A549 (cell line): ENCODE results near the gene GNAI2. TPM values are rescaled to one million over a fixed set of nuclear protein-coding genes. Genes with fewer than 3 reads are reported as not detected.

Source experiments
- ATAC-seq, 2 experiments: fragments of 200-7000 bp in 1 of 2; fragments of >200 bp in 1 of 2; cut with Nextera tagmentation in 1 of 2; cut with Tn5 transposase in 1 of 2; 3 replicates each; pipeline versions ENCODE4 v1.8.0 to v1.9.1; 2018 to 2020; ENCODE audit warnings: mild to moderate bottlenecking in 1 of 2, moderate library complexity in 1 of 2
- CTCF ChIA-PET: fragments of 300-600 bp; sonication (Branson Sonifier 250); formaldehyde crosslinking; extraction: SDS; loops from one replicate; lab custom pipeline; 2021; ENCODE audit warnings: antibody characterized with exemption, inconsistent platforms; lab: Yijun Ruan, JAX
- POLR2A ChIA-PET: fragments of 350-600 bp; formaldehyde crosslinking; extraction: SDS; loops from one replicate; lab custom pipeline; 2021; ENCODE audit warnings: antibody characterized with exemption, inconsistent platforms; lab: Yijun Ruan, JAX
- DNase-seq, 2 experiments: peaks; one replicate each; pipeline versions ENCODE4 v3.0.0 to v3.0.0-alpha.2; 2011 to 2016; ENCODE audit warnings: low read depth in 1 of 2, low spot score in 1 of 2
- FAIRE-seq: peaks from 2 replicates; lab custom pipeline; 2011; peaks lifted over from hg19 to GRCh38; lab: Jason Lieb, UNC
- H3K27ac ChIP-seq, 2 experiments: fragments of >200 bp; sonication (Bioruptor Twin); formaldehyde crosslinking; 3 replicates each; pipeline ENCODE4 v1.5.1; 2016 to 2017
- H3K4me1 ChIP-seq: fragments of >200 bp; sonication (Bioruptor Twin); formaldehyde crosslinking; 3 replicates; pipeline ENCODE4 v1.6.1; 2016
- H3K4me2 ChIP-seq: fragments of >200 bp; sonication (Bioruptor Twin); formaldehyde crosslinking; 3 replicates; pipeline ENCODE4 v1.6.1; 2016
- H3K4me3 ChIP-seq: fragments of >200 bp; sonication (Bioruptor Twin); formaldehyde crosslinking; 3 replicates; pipeline ENCODE4 v1.5.1; 2016
- H3K9me3 ChIP-seq: fragments of >200 bp; sonication (Bioruptor Twin); formaldehyde crosslinking; 3 replicates; pipeline ENCODE4 v1.6.1; 2016
- CBX8 ChIP-seq: fragments of 200-600 bp; sonication (generic); IDR thresholded peaks from 2 replicates; pipeline ENCODE4 v1.6.1; 2016
- CHD2 ChIP-seq: fragments of 150-350 bp; IDR thresholded peaks from 2 replicates; pipeline ENCODE4 v1.6.1; 2014; ENCODE audit warnings: low read length; ENCODE audit not compliant: partially characterized antibody
- CHD4 ChIP-seq: fragments of 200-600 bp; sonication (generic); IDR thresholded peaks from 2 replicates; pipeline ENCODE4 v1.6.1; 2016; ENCODE audit warnings: antibody characterized with exemption, mild to moderate bottlenecking, borderline replicate concordance
- EHF ChIP-seq: fragments of 250-450 bp; sonication (Bioruptor Pico); IDR thresholded peaks from 2 replicates; pipeline ENCODE4 v1.5.0; 2020; ENCODE audit warnings: mild to moderate bottlenecking
- EHMT2 ChIP-seq: fragments of 200-600 bp; sonication (generic); IDR thresholded peaks from 2 replicates; pipeline ENCODE4 v1.6.1; 2016; ENCODE audit warnings: antibody characterized with exemption, low read depth, mild to moderate bottlenecking, moderate library complexity
- ELK1 ChIP-seq: fragments of 150-350 bp; IDR thresholded peaks from 2 replicates; pipeline ENCODE4 v1.6.1; 2014; ENCODE audit warnings: low read depth, mild to moderate bottlenecking, low read length
- EP300 ChIP-seq, 2 experiments: fragments of >200 bp; sonication (Bioruptor Twin); formaldehyde crosslinking; IDR thresholded peaks; 2 replicates in 1 of 2; 3 replicates in 1 of 2; pipeline ENCODE4 v1.6.1; 2016 to 2017
- ESRRA ChIP-seq: fragments of 150-350 bp; IDR thresholded peaks from 2 replicates; pipeline ENCODE4 v1.6.1; 2014; ENCODE audit warnings: mild to moderate bottlenecking, low read length, borderline replicate concordance
- GATA3 ChIP-seq: IDR thresholded peaks from 2 replicates; pipeline ENCODE4 v1.6.1; 2012; ENCODE audit warnings: borderline replicate concordance
- HOXB13 ChIP-seq: fragments of 250-450 bp; sonication (Bioruptor Pico); IDR thresholded peaks from 2 replicates; pipeline ENCODE4 v1.5.0; 2020; ENCODE audit warnings: low read depth, mild to moderate bottlenecking, moderate library complexity
- MAFK ChIP-seq: fragments of 450-650 bp; IDR thresholded peaks from 2 replicates; pipeline ENCODE4 v1.6.1; 2014; ENCODE audit not compliant: partially characterized antibody
- NFE2L2 ChIP-seq: fragments of 150-350 bp; conservative IDR thresholded peaks from 2 replicates; pipeline ENCODE4 v1.6.1; 2014; ENCODE audit warnings: low read length
- NPAS2 ChIP-seq: fragments of 250-450 bp; sonication (Bioruptor Pico); IDR thresholded peaks from 2 replicates; pipeline ENCODE4 v1.8.0; 2022; ENCODE audit warnings: mild to moderate bottlenecking, moderate library complexity, borderline replicate concordance
- PHF8 ChIP-seq: fragments of 200-600 bp; sonication (generic); IDR thresholded peaks from 2 replicates; pipeline ENCODE4 v1.6.1; 2016; ENCODE audit warnings: low read depth, mild to moderate bottlenecking, antibody characterized with exemption, moderate library complexity, borderline replicate concordance
- RCOR1 ChIP-seq: fragments of 150-350 bp; IDR thresholded peaks from 2 replicates; pipeline ENCODE4 v1.6.1; 2014; ENCODE audit warnings: antibody characterized with exemption, low read length, low read depth
- REST ChIP-seq: fragments of 200-600 bp; sonication (generic); IDR thresholded peaks from 2 replicates; pipeline ENCODE4 v1.6.1; 2016; ENCODE audit warnings: antibody characterized with exemption, mild to moderate bottlenecking, moderate library complexity
- RNF2 ChIP-seq: fragments of 200-600 bp; sonication (generic); IDR thresholded peaks from 2 replicates; pipeline ENCODE4 v1.6.1; 2016; ENCODE audit warnings: low read depth, mild to moderate bottlenecking, antibody characterized with exemption, moderate library complexity, borderline replicate concordance
- TFCP2L1 ChIP-seq: fragments of 250-450 bp; sonication (Bioruptor Pico); IDR thresholded peaks from 2 replicates; pipeline ENCODE4 v1.5.0; 2021; ENCODE audit warnings: mild to moderate bottlenecking
- ZFP36 ChIP-seq: fragments of 450-650 bp; IDR thresholded peaks from 2 replicates; pipeline ENCODE4 v1.6.1; 2014; ENCODE audit warnings: borderline replicate concordance; ENCODE audit not compliant: partially characterized antibody
- ZNF302 ChIP-seq: fragments of 250-450 bp; sonication (Bioruptor Pico); IDR thresholded peaks from 2 replicates; pipeline ENCODE4 v1.9.0; 2021; ENCODE audit warnings: inconsistent platforms, mild to moderate bottlenecking, moderate library complexity
- WGBS: methylation state at CpG from one replicate; pipeline ENCODE4 v1.1.6; 2017; ENCODE audit errors: missing lambda C conversion rate; 5-methylcytosine and 5-hydroxymethylcytosine counted together
- polyA plus RNA-seq, 4 experiments: library from polyadenylated mRNA; depleted of rRNA in 3 of 4; stranded (reverse); fragments of >200 nt; fragmentation: RNase III in 1 of 4; extraction: RNeasy Plus Mini Kit Qiagen cat#74134 plus additional on column Dnase treatment in 1 of 4; gene quantifications; 2 replicates in 3 of 4; 3 replicates in 1 of 4; pipeline ENCODE4 v1.2.3, GENCODE V29; 2011 to 2017

Gene GNAI2
- polyA plus RNA-seq, 2 of the 4 experiments (the other 2 are of a cell fraction), result 47.4 to 67.8 TPM

GRCh38 chr3:50290161-50290641 lies 54.2 kb downstream of the GNAI2 start:
- 96% methylated on average over 8 of the region's 16 CpGs for WGBS
- POLR2A ChIA-PET, result no interaction called here

GRCh38 chr3:50292159-50293078 lies 56.4 kb downstream of the GNAI2 start, which contains the start of gene IFRD2:
IFRD2 (minus strand) TSS chr3:50292429; CDS start chr3:50292274, 155 bp downstream.
- POLR2A ChIA-PET, result interaction anchor here (0.7 to 1.5 kb wide), 8 partner anchors 13 to 746 kb away, joined by 3 to 7 read pairs (median 4); partner anchors contain the start of genes GNAI2, LSMEM2 and TUSC2
- Histone ChIP-seq H3K4me1 (peaks cover 13% of the 10 kb centered on the region; the same call in 2 of the 3 replicates), H3K4me3 (peak within 1 kb of the TSS; percentile 87), H3K27ac (peak within 1 kb of the TSS; percentile 95 to 97), H3K9me3 (no peaks in the 10 kb centered on the region), H3K4me2 (peak within 1 kb of the TSS; percentile 87)
- WGBS, result 38% methylated on average over 5 of the region's 67 CpGs
- ATAC-seq (peak; percentile 93 to 98), DNase-seq (peak; percentile 79 to 97), FAIRE-seq (no peak)
- CTCF ChIA-PET, result interaction anchor here (0.8 to 2.0 kb wide), 11 partner anchors 8 to 98 kb away, joined by 3 to 7 read pairs (median 4); no protein-coding TSS in a partner anchor
- TF ChIP-seq ESRRA (no peak), EP300 (IDR thresholded peaks at IDR 0.05) (no peak), RNF2 (no peak), REST (no peak), EHF (CRISPR knock-in tag) (no peak), RCOR1 (no peak), NFE2L2 (no peak), MAFK (no peak), CHD2 (no peak), CHD4 (no peak), NPAS2 (CRISPR knock-in tag) (no peak), EHMT2 (no peak), ELK1 (no peak), CBX8 (no peak), HOXB13 (CRISPR knock-in tag) (0 out of 2 replicates have a peak, but pooled peaks have one; percentile 48), PHF8 (peak; percentile 43; the same call in 1 of the 2 replicates), GATA3 (peak; percentile 11; the same call in 1 of the 2 replicates), ZFP36 (no peak), ZNF302 (CRISPR knock-in tag) (no peak)

More at GRCh38 chr3:50290161-50290641, 54.2 kb downstream of the GNAI2 start:
- no peak for TF ChIP-seq REST
- no peak for TF ChIP-seq GATA3
- no peak for TF ChIP-seq TFCP2L1 (CRISPR knock-in tag)
- no peak for TF ChIP-seq PHF8
- Histone ChIP-seq H3K27ac (peak overlapping the region in 1 of 2 experiments; percentile 95; a peak in 2 of 6 replicates), H3K4me1 (peaks cover 13% of the 10 kb centered on the region; the same call in 2 of the 3 replicates), H3K9me3 (no peaks in the 10 kb centered on the region), H3K4me2 (peak overlapping the region; percentile 81; the same call in 2 of the 3 replicates), H3K4me3 (no peak overlapping the region)
- no peak for FAIRE-seq
- CTCF ChIA-PET, result interaction anchor here (0.7 to 1.5 kb wide), 3 partner anchors 13 to 60 kb away, joined by 3 to 4 read pairs (median 3); partner anchors contain the start of genes CYB561D2 and NPRL2
- DNase-seq, result no peak
- ATAC-seq, result no peak
